Activated T-cell treated with anti-CD3 and anti-CD28 coated beads, Interleukin-2, amount 50 U/mL, for 48 hours (primary cell): ENCODE data around the gene NBDY.
"Not testable (repeated sequence)": the region's sequence is repeated elsewhere in the genome, so short reads cannot be mapped to it uniquely, and the experiment has no call there.

ENCODE experiments used
- DNase-seq, 2 experiments: peaks; one replicate each; pipeline ENCODE4 v3.0.0-alpha.2; 2020

NBDY gene

GRCh38 chrX:56802921-56803849 lies 74.1 kb downstream of the NBDY start:
- DNase-seq: peak; percentile 86 to 87

GRCh38 chrX:56803850-56804681 lies 75.0 kb downstream of the NBDY start:
- DNase-seq: peak; percentile 13 to 15

- no peak for DNase-seq
These were observed 75.8 kb downstream of the NBDY start for GRCh38 chrX:56804867-56805266.

- DNase-seq: no peak
These were observed 76.4 kb downstream of the NBDY start for GRCh38 chrX:56805399-56805798.

- DNase-seq: not testable (repeated sequence)
These were observed 77.1 kb downstream of the NBDY start for GRCh38 chrX:56806176-56806575.

- DNase-seq: no peak
These were observed 82.6 kb downstream of the NBDY start for GRCh38 chrX:56811599-56811998.

- peak in 1 of 2 experiments; percentile 38 for DNase-seq
These were observed 83.6 kb downstream of the NBDY start for GRCh38 chrX:56812515-56813105.

GRCh38 chrX:56813318-56813837 lies 84.3 kb downstream of the NBDY start:
- peak; percentile 62 to 69 for DNase-seq

GRCh38 chrX:56817179-56817578 lies 88.1 kb downstream of the NBDY start:
- no peak for DNase-seq

GRCh38 chrX:56826020-56826419 lies 97.0 kb downstream of the NBDY start:
- no peak for DNase-seq

GRCh38 chrX:56833626-56834025 lies 104.6 kb downstream of the NBDY start:
- no peak for DNase-seq

GRCh38 chrX:56853436-56853835 lies 124.4 kb downstream of the NBDY start:
- DNase-seq: no peak

GRCh38 chrX:56857042-56857441 lies 128.0 kb downstream of the NBDY start:
- DNase-seq: no peak

GRCh38 chrX:56860888-56861287 lies 131.8 kb downstream of the NBDY start:
- DNase-seq: no peak
